DND-41 (cell line): Measurements from ENCODE around the gene MAPK8IP1.

Source experiments
- EZH2 ChIP-seq: IDR thresholded peaks from 3 replicates; pipeline ENCODE4 v1.6.1; 2012; ENCODE audit warnings: borderline replicate concordance, low read depth, mild to moderate bottlenecking, moderate library complexity, low read length, inconsistent platforms; ENCODE audit not compliant: severe bottlenecking
- TF ChIP-seq, protein P1 (sequence below): IDR thresholded peaks from 2 replicates; pipeline ENCODE4 v1.5.1; 2012; ENCODE audit warnings: borderline replicate concordance, low read length, moderate library complexity, mild to moderate bottlenecking; ENCODE audit not compliant: poor library complexity, severe bottlenecking; ENCODE audit errors: extremely low read depth

DNA sequence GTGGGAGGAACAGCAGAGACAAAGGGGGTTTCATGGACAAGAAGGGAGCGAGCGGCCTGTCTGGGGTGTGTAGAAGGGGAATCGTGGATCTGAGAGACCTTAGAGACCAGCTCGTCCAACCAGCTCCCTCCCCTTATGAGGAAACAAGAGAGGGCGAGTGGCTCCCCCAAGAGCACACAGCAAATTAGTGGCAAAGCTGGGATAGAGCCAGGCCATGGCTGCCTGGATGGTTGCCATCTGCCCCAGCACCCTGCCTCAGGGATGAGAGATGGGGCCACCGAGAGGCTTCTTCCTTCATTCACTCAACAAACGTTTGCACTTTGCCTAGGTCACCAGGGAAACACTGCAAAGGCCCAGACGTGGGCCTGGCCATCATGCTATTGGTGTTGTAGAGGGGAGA lies 4.1 kb downstream of the MAPK8IP1 start:
- TF ChIP-seq, protein P1, sequence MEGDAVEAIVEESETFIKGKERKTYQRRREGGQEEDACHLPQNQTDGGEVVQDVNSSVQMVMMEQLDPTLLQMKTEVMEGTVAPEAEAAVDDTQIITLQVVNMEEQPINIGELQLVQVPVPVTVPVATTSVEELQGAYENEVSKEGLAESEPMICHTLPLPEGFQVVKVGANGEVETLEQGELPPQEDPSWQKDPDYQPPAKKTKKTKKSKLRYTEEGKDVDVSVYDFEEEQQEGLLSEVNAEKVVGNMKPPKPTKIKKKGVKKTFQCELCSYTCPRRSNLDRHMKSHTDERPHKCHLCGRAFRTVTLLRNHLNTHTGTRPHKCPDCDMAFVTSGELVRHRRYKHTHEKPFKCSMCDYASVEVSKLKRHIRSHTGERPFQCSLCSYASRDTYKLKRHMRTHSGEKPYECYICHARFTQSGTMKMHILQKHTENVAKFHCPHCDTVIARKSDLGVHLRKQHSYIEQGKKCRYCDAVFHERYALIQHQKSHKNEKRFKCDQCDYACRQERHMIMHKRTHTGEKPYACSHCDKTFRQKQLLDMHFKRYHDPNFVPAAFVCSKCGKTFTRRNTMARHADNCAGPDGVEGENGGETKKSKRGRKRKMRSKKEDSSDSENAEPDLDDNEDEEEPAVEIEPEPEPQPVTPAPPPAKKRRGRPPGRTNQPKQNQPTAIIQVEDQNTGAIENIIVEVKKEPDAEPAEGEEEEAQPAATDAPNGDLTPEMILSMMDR = no peak
- no peak for TF ChIP-seq EZH2
